Adrenal gland (tissue), 5 donors: ENCODE results near the gene RTP5.

Experiments used
- POLR2A ChIP-seq, 2 donors: fragments of 450-650 bp; IDR thresholded peaks; one replicate each; pipeline ENCODE4 v1.6.1; 2017; ENCODE audit warnings: antibody characterized with exemption in 2 of 2, mild to moderate bottlenecking in 2 of 2, moderate library complexity in 1 of 2
- TF ChIP-seq, protein P1 (sequence below), 6 experiments: fragments of 450-650 bp in 4 of 6; fragments of 200-600 bp in 2 of 6; sonication (generic) in 1 of 6; IDR thresholded peaks; 1 replicate in 5 of 6; 2 replicates in 1 of 6; pipeline versions ENCODE4 v1.5.1 to v1.8.0; 2016 to 2021; ENCODE audit warnings: antibody characterized with exemption in 6 of 6, mild to moderate bottlenecking in 2 of 6, moderate library complexity in 1 of 6
- donor health status: DM: no; HTN: no; CAD: no.

DNA sequence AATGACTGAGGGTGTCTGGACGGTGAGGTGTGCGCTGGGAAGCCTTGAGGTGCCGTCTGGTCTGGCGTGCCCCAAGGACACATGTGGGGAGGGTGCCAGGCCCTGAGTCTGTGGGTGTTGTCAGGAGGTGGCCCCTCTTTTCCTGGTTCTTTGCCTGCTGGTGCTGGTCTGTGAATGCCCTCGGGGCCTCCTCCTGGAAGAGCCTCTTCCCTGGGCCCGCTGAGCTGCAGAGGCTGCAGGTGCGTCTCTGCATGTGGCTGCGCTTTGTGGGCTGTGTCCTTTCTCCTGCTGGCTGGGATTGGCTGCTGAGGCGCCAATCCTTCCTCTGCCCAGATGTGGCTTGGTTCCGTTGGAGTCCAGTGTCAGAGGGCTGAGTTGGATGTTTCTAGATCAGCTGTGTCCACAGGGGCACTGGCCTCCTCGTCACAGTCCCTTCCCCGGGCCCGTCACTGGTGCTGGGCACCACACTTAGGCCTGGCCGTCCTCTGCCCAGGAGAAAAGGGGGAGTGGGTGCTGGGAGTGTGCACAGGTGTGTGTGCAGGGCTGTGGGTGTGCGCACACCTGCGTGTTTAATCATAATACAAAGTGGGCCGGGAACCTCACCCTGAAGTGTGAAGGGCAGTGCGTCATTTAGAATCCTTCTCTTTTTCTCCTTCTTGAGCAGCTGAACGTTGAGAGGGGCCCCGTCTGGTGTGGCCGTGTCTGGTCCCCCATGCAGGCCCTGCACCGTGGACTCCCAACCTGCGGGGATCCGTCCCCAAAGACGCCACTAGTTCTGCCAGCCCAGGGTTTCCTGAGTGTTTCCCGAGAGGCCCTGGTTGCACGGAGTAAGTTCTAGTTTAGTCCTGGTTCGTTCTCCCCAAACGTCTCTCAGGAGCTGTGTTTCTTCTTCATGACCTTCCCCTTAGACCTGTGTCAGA lies 35.5 kb downstream of the RTP5 start:
- TF ChIP-seq, protein P1, sequence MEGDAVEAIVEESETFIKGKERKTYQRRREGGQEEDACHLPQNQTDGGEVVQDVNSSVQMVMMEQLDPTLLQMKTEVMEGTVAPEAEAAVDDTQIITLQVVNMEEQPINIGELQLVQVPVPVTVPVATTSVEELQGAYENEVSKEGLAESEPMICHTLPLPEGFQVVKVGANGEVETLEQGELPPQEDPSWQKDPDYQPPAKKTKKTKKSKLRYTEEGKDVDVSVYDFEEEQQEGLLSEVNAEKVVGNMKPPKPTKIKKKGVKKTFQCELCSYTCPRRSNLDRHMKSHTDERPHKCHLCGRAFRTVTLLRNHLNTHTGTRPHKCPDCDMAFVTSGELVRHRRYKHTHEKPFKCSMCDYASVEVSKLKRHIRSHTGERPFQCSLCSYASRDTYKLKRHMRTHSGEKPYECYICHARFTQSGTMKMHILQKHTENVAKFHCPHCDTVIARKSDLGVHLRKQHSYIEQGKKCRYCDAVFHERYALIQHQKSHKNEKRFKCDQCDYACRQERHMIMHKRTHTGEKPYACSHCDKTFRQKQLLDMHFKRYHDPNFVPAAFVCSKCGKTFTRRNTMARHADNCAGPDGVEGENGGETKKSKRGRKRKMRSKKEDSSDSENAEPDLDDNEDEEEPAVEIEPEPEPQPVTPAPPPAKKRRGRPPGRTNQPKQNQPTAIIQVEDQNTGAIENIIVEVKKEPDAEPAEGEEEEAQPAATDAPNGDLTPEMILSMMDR (IDR thresholded peaks at IDR 0.05) = no peak
- no peak for TF ChIP-seq POLR2A (IDR thresholded peaks at IDR 0.05)
